Measurements from ENCODE around the gene TBCD.

Gene TBCD

DNA sequence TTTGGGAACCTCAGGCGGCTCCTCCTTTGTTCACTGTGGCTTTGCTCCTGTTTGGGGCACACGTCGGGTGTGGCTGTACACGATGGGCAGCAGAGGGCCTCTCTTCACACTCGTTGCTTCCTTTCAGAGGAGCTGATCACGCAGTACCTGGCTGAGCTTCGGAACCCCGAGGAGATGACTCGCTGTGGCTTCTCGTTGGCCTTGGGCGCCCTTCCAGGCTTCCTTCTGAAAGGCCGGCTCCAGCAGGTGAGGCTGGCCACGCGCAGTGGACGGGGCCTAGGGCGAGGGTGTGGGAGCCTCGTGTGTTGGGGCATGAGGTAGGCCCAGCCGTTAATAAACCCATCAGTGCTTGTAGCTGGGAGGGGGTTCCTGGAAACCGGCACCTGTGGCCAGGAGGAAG, 172.9 kb downstream of the TBCD start:
- H3K4me3 ChIP-seq, result no peak overlapping the region
- no peak for DNase-seq (ENCODE audit: low spot score)
- H3K27ac ChIP-seq, result no peak overlapping the region
- TF ChIP-seq, protein P1, sequence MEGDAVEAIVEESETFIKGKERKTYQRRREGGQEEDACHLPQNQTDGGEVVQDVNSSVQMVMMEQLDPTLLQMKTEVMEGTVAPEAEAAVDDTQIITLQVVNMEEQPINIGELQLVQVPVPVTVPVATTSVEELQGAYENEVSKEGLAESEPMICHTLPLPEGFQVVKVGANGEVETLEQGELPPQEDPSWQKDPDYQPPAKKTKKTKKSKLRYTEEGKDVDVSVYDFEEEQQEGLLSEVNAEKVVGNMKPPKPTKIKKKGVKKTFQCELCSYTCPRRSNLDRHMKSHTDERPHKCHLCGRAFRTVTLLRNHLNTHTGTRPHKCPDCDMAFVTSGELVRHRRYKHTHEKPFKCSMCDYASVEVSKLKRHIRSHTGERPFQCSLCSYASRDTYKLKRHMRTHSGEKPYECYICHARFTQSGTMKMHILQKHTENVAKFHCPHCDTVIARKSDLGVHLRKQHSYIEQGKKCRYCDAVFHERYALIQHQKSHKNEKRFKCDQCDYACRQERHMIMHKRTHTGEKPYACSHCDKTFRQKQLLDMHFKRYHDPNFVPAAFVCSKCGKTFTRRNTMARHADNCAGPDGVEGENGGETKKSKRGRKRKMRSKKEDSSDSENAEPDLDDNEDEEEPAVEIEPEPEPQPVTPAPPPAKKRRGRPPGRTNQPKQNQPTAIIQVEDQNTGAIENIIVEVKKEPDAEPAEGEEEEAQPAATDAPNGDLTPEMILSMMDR (IDR thresholded peaks at IDR 0.05), result no peak

DNA sequence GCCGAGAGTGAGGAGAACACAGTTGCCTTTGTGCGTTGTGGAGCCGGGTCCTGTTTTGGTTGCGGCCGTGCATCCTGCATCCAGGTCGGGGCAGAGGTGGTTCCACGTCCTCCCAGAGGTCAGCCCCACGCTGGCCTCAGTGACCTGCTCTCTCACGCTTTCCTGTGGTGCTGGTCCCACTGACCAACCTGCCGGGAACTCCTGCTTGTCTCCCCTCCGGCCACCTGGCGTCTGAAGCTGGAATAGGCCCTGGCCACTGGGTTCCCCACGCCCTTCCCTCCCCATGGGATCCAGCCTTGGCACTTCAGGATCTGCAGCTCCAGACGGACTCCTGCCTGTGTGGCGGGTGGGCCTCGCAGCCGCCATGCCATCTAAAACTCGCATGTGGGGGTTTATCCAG, 173.5 kb downstream of the TBCD start:
- no peak for DNase-seq (ENCODE audit: low spot score)
- Histone ChIP-seq H3K27ac (no peak overlapping the region), H3K4me3 (no peak overlapping the region)
- TF ChIP-seq, protein P1 (IDR thresholded peaks at IDR 0.05), result no peak

DNA sequence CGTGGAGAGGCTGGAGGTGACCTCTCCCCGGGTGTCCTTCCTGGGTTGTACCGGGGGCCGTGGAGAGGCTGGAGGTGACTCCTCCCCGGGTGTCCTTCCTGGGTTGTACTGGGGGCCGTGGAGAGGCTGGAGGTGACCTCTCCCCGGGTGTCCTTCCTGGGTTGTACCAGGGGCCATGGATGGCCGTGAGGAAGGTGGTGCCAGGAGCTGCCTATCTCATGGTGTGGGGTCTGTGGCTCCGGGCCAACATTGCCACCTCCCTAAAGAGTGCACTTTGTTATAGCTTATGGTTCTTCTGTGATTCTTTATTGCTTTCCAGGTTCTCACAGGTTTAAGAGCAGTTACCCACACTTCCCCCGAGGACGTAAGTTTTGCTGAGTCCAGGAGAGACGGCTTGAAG, 174.2 kb downstream of the TBCD start:
- TF ChIP-seq, protein P1 (IDR thresholded peaks at IDR 0.05), result no peak
- no peak for DNase-seq (ENCODE audit: low spot score)
- Histone ChIP-seq H3K4me3 (no peak overlapping the region), H3K27ac (no peak overlapping the region)

DNA sequence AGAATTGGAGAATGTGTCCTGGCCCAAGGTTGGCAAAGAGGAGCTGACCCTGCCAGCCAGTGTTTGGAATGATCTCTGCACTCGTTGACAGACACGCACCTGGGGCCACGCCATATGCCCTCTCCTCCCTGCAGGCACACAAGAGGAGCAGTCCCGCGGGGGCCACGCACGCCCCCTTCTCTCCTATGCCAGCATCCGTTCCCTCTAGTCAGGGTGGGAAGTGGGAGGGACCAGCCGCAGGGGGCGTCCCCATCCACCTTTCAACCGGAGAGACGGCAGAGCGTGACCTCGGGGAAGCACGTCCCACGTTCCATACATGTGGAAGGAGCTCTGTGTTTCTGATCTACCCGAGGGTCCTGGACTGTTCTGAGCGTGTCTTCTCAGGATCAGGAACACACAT, 174.9 kb downstream of the TBCD start:
- no peak for DNase-seq (ENCODE audit: low spot score)
- H3K4me3 ChIP-seq, result no peak overlapping the region
- TF ChIP-seq, protein P1 (IDR thresholded peaks at IDR 0.05), result no peak
- no peak overlapping the region for H3K27ac ChIP-seq

DNA sequence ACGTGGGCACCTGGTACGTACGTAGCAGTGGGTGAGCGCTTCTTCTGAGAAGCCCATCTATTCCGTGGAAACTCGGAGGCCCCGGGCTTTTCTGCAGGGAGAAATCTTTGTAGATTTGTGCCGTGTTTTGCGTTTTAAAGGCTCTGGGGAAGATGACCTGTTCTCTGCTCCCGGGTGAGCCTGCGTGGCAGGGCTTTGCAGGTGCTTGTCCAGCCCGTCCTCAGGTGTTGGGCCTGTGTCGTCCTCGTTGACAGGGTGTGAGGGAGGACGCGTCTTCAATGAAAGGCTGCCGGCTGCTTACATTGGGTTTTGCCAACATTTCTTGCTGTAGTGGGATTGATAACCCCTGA, 175.4 kb downstream of the TBCD start:
- DNase-seq (ENCODE audit: low spot score), result no peak
- no peak overlapping the region for H3K27ac ChIP-seq
- TF ChIP-seq, protein P1 (IDR thresholded peaks at IDR 0.05), result no peak
- no peak overlapping the region for H3K4me3 ChIP-seq

DNA sequence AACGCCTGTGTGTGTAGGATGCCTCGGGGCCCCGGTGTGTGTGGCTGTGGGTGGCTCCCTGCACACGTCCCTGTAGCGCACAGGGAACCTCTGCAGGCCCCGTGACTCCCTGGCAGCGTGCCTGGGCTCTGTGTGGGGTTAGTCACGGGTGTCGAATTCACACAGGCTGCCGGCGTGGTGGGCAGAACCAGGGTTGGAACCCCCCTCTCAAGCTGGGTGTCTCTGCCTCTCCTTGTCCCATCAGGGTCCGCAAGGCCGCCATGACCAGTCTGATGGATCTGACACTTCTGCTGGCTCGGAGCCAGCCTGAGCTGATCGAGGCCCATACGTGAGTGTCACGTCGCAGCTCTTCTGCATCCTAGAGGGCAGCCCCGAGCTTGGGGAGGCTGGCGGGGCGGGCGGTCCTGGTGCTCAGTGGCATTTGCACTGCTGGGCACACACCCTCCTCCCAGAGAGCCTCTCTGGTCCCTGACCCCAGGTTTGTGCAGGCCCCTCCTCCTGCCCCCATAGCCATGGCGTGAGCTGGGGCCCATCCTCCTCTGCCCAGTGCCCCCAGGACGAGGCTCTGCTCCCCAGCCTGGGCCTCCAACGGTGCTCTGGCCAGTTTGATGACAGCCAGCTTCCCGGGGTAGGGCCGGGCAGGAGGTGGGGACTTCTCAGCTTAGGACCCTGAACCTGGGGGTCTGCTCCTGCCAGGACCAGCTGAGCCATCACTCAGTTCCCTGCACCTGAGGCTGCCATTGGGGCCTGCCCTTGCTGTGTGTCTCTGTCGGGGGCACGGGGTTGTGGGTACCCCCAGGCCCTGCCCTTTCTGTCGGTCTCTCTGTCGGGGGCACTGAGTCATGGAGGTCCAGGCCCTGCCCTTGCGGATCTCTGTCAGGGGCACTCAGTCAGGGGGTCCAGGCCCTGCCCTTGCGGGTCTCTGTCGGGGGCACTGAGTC, 176.1 kb downstream of the TBCD start:
- TF ChIP-seq, protein P1 (IDR thresholded peaks at IDR 0.05), result no peak
- no peak for DNase-seq (ENCODE audit: low spot score)
- no peak overlapping the region for H3K27ac ChIP-seq
- H3K4me3 ChIP-seq, result no peak overlapping the region

DNA sequence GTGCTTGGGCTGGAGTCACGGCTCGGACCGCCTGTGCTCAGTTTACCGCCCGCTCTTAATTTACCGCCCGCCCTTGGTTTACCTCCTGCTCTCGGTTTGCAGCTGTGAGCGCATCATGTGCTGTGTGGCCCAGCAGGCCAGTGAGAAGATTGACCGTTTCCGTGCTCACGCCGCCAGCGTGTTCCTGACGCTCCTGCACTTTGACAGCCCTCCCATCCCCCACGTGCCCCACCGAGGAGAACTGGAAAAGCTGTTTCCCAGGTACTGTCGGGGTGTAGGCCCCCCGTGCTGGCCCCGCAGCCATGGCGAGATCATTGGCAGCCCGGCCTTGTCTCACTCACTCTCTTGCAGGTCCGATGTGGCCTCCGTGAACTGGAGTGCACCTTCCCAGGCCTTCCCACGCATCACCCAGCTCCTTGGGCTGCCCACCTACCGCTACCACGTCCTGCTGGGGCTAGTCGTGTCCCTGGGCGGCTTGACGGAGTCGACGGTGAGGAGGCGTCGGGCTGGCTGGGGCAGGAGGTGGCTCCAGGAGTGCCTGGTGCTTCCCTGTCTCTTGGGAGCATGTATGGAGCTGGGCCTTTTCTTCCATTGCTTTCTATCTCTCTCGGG, 177.3 kb downstream of the TBCD start:
- Histone ChIP-seq H3K27ac (no peak overlapping the region), H3K4me3 (no peak overlapping the region)
- TF ChIP-seq, protein P1 (IDR thresholded peaks at IDR 0.05), result no peak
- DNase-seq (ENCODE audit: low spot score), result no peak
